HepG2 (cell line): ENCODE results near the gene SAP25. TPM values are rescaled to one million over a fixed set of nuclear protein-coding genes. Genes with fewer than 3 reads are reported as not detected.
A peak's percentile ranks its signal among the peaks of the same experiment; 100 is the strongest.

Source experiments
- AKAP8 ChIP-seq: sonication (generic); formaldehyde crosslinking; IDR thresholded peaks from 2 replicates; pipeline ENCODE4 v1.5.1; 2020; ENCODE audit warnings: mild to moderate bottlenecking, missing genetic modification reagents
- ARID4A ChIP-seq: sonication (generic); formaldehyde crosslinking; IDR thresholded peaks from 2 replicates; pipeline ENCODE4 v1.5.0; 2020; ENCODE audit warnings: mild to moderate bottlenecking, missing genetic modification reagents, borderline replicate concordance
- CHCHD3 ChIP-seq: sonication (generic); formaldehyde crosslinking; IDR thresholded peaks from 2 replicates; pipeline ENCODE4 v1.8.0; 2022; ENCODE audit warnings: mild to moderate bottlenecking, missing genetic modification reagents, moderate library complexity
- EP300 ChIP-seq, 3 experiments: sonication (generic) in 1 of 3; formaldehyde crosslinking in 1 of 3; IDR thresholded peaks; 2 replicates each; pipeline versions ENCODE4 v1.5.1 to v1.6.1; 2011 to 2020; ENCODE audit warnings: low read depth in 2 of 3, low read length in 2 of 3, borderline replicate concordance in 1 of 3, improper control_type of control experiment in 1 of 3, mild to moderate bottlenecking in 1 of 3, missing genetic modification reagents in 1 of 3, moderate library complexity in 1 of 3
- HNRNPLL ChIP-seq: fragments of 200-400 bp; formaldehyde crosslinking; IDR thresholded peaks from 2 replicates; pipeline ENCODE4 v1.6.1; 2017; ENCODE audit warnings: mild to moderate bottlenecking, low read depth, low read length; ENCODE audit not compliant: poor library complexity, severe bottlenecking
- HOMEZ ChIP-seq: IDR thresholded peaks from 2 replicates; pipeline ENCODE4 v1.6.1; 2016; ENCODE audit warnings: low read depth
- IRF2 ChIP-seq: IDR thresholded peaks from 2 replicates; pipeline ENCODE4 v1.6.1; 2018; ENCODE audit warnings: missing genetic modification reagents, missing compliant biosample characterization
- PRDM10 ChIP-seq: sonication (generic); formaldehyde crosslinking; IDR thresholded peaks from 2 replicates; pipeline ENCODE4 v1.4.0; 2020; ENCODE audit warnings: low read depth, missing genetic modification reagents
- SOX6 ChIP-seq, 2 experiments: fragments of 450-650 bp in 1 of 2; sonication (generic) in 1 of 2; formaldehyde crosslinking in 1 of 2; IDR thresholded peaks; 2 replicates each; pipeline versions ENCODE4 v1.4.0 to v1.6.1; 2017 to 2020; ENCODE audit warnings: antibody characterized with exemption in 1 of 2, mild to moderate bottlenecking in 1 of 2, missing genetic modification reagents in 1 of 2
- SP1 ChIP-seq, 2 experiments: fragments of 450-650 bp in 1 of 2; sonication (generic) in 1 of 2; formaldehyde crosslinking in 1 of 2; IDR thresholded peaks; 2 replicates each; pipeline versions ENCODE4 v1.4.0 to v1.6.1; 2016 to 2020; ENCODE audit warnings: missing genetic modification reagents in 1 of 2
- SP5 ChIP-seq: IDR thresholded peaks from 2 replicates; pipeline ENCODE4 v1.6.1; 2016; ENCODE audit warnings: low read depth, borderline replicate concordance
- STAT6 ChIP-seq: sonication (generic); formaldehyde crosslinking; IDR thresholded peaks from 2 replicates; pipeline ENCODE4 v1.4.0; 2020; ENCODE audit warnings: missing genetic modification reagents, mild to moderate bottlenecking, borderline replicate concordance
- ZNF382 ChIP-seq: sonication (generic); formaldehyde crosslinking; IDR thresholded peaks from 2 replicates; pipeline ENCODE4 v1.5.0; 2020; ENCODE audit warnings: missing genetic modification reagents, mild to moderate bottlenecking, borderline replicate concordance
- ZNF766 ChIP-seq: sonication (generic); formaldehyde crosslinking; IDR thresholded peaks from 2 replicates; pipeline ENCODE4 v1.5.0; 2020; ENCODE audit warnings: missing genetic modification reagents, borderline replicate concordance
- polyA plus RNA-seq, 8 experiments: library from polyadenylated mRNA; depleted of rRNA in 3 of 8; stranded (reverse) in 7 of 8; unstranded in 1 of 8; fragments of >200 nt; fragmentation: Illumina TruSeq in 4 of 8; extraction: Trizol in 4 of 8; gene quantifications; 2 replicates each; pipeline versions ENCODE4 v1.2.1 to v1.2.3, GENCODE V29; 2011 to 2016; ENCODE audit warnings: low read depth in 4 of 8, missing spikeins in 1 of 8, mixed read lengths in 1 of 8; ENCODE audit not compliant: insufficient read depth in 1 of 8
- total RNA-seq, 5 experiments: library from RNA; depleted of rRNA; stranded (reverse); fragments of >200 nt; fragmentation: Illumina TruSeq; extraction: Trizol; gene quantifications; 2 replicates each; pipeline ENCODE4 v1.2.3, GENCODE V29; 2016; ENCODE audit warnings: low read depth in 1 of 5

The SAP25 gene
- total and polyA plus RNA-seq, 2 of the 13 experiments (the other 11 are each of a cell fraction or from before 2014, with no cell fraction given), result 0.15 to 0.20 TPM

GRCh38 chr7:100586266-100587025 lies 12.7 kb upstream of the SAP25 start, which contains the start of gene FBXO24 (continued):
- TF ChIP-seq PRDM10 (CRISPR knock-in tag) (peak; percentile 96), HOMEZ (CRISPR knock-in tag) (peak; percentile 35; the same call in 1 of the 2 replicates), STAT6 (CRISPR knock-in tag) (no peak), ARID4A (CRISPR knock-in tag) (peak; percentile 18; the same call in 1 of the 2 replicates), IRF2 (no peak), EP300 (IDR thresholded peaks at IDR 0.05; ENCODE audit: low read depth in 2 of 2, low read length in 2 of 2) (no peak), EP300 (CRISPR knock-in tag; IDR thresholded peaks at IDR 0.05; ENCODE audit: borderline replicate concordance) (no peak), AKAP8 (CRISPR knock-in tag) (no peak), ZNF382 (CRISPR knock-in tag) (no peak), SP1 (IDR thresholded peaks at IDR 0.05) (peak; percentile 13; the same call in 1 of the 2 replicates), SP1 (CRISPR knock-in tag; IDR thresholded peaks at IDR 0.05) (peak; percentile 81), CHCHD3 (no peak), SOX6 (IDR thresholded peaks at IDR 0.05) (no peak), SOX6 (CRISPR knock-in tag; IDR thresholded peaks at IDR 0.05) (0 out of 2 replicates have a peak, but pooled peaks have one; percentile 23), SP5 (CRISPR knock-in tag) (0 out of 2 replicates have a peak, but pooled peaks have one; percentile 6), ZNF766 (CRISPR knock-in tag) (0 out of 2 replicates have a peak, but pooled peaks have one; percentile 9), HNRNPLL (peak; percentile 77)
